Fibroblast of mammary gland (primary cell): ENCODE measurements around the gene TESPA1.
A peak's percentile ranks its signal among the peaks of the same experiment; 100 is the strongest.

Experiments
- DNase-seq: peaks from one replicate; pipeline ENCODE4 v3.0.0-alpha.2; 2010; ENCODE audit warnings: low read depth
- H3K4me3 ChIP-seq: 2 replicates; pipeline ENCODE4 v1.5.1; 2011; ENCODE audit warnings: low read depth, mild to moderate bottlenecking, low read length, moderate library complexity; ENCODE audit not compliant: control insufficient read depth
- TF ChIP-seq, protein P1 (sequence below): conservative IDR thresholded peaks from 2 replicates; pipeline ENCODE4 v1.5.1; 2011; ENCODE audit warnings: low read depth, low read length, inconsistent platforms; ENCODE audit not compliant: control insufficient read depth, insufficient read depth

TESPA1 gene

DNA sequence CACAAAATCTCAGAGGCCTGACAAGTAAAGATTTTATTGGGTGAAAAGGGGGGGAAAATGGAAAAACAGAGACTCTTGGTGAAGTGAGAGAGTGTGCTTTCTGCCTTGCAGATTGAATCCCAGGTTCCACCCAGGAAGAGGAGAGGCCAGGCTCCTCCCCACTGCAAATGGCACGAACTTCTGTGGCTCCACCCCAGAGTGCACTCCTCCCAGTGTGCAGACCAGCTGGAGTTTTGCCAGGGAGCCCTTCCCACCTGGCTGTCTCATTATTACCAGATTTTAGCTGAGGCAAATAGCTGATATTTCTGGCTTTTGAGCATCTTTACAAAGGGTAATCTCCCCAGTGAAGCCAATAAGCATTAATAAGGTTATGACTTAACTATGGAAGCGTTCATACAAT lies 51.9 kb downstream of the TESPA1 start:
- H3K4me3 ChIP-seq = no peak overlapping the region
- peak; percentile 17 for DNase-seq
- TF ChIP-seq, protein P1, sequence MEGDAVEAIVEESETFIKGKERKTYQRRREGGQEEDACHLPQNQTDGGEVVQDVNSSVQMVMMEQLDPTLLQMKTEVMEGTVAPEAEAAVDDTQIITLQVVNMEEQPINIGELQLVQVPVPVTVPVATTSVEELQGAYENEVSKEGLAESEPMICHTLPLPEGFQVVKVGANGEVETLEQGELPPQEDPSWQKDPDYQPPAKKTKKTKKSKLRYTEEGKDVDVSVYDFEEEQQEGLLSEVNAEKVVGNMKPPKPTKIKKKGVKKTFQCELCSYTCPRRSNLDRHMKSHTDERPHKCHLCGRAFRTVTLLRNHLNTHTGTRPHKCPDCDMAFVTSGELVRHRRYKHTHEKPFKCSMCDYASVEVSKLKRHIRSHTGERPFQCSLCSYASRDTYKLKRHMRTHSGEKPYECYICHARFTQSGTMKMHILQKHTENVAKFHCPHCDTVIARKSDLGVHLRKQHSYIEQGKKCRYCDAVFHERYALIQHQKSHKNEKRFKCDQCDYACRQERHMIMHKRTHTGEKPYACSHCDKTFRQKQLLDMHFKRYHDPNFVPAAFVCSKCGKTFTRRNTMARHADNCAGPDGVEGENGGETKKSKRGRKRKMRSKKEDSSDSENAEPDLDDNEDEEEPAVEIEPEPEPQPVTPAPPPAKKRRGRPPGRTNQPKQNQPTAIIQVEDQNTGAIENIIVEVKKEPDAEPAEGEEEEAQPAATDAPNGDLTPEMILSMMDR = no peak

DNA sequence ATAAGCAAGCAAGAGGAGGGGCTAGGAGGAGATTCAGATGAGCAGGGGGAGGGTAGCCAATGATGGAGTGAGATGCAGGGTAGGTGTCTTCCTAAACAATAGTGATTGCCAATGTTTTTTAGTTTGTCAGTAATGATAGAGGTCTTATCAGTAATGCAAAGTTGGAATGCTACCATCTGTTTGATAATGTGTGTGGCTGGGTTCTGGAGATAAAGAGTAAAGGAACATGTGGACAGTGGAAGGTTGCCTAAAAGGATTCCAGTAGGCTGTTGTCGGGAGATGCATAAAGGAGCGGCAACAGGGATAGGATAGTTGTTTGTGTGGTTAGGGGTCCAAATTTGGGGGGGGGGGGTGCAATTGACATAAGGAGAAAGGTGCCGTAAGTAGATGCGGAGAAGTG lies 52.5 kb downstream of the TESPA1 start:
- H3K4me3 ChIP-seq = no peak overlapping the region
- DNase-seq = no peak
- TF ChIP-seq, protein P1 = no peak

DNA sequence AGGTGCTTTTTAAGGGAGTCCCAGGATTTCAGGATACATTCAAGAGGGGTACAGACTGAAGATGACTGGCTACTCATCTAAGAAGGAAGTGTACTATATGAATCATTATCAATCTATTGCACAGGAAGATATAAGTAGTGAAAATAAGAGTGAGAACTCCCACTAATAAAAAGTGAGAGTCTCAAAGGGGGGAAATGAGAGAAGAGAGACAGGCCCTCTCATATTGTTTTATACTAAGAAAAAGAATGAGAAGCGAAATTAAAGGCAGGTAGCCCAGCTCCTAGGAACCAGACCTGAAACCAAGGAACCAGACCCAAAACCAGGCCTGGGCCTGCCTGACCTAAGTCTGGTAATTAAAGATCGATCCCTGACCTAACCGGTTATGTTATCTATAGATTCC lies 54.6 kb downstream of the TESPA1 start:
- TF ChIP-seq, protein P1 = no peak

DNA sequence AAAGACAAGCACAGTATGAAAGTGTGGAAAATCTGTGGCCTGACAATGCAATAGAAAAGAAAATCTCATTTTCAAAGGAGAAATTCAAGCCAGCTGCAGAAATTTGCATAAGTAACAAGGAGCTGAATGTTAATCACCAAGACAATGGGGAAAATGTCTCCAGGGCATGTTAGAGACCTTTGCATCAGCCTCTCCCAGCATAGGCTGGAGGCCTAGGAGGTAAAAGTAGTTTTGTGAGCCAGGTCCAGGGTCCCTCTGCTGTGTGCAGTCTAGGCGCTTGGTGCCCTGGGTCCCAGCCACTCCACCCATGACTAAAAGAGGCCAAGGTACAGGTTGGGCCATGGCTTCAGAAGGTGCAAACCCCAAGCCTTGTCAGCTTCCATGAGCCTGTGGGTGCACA lies 58.3 kb downstream of the TESPA1 start:
- no peak for DNase-seq
- TF ChIP-seq, protein P1 = no peak
- no peak overlapping the region for H3K4me3 ChIP-seq

More for the DNA sequence above, 54.6 kb downstream of the TESPA1 start:
- DNase-seq = no peak
- no peak overlapping the region for H3K4me3 ChIP-seq

DNA sequence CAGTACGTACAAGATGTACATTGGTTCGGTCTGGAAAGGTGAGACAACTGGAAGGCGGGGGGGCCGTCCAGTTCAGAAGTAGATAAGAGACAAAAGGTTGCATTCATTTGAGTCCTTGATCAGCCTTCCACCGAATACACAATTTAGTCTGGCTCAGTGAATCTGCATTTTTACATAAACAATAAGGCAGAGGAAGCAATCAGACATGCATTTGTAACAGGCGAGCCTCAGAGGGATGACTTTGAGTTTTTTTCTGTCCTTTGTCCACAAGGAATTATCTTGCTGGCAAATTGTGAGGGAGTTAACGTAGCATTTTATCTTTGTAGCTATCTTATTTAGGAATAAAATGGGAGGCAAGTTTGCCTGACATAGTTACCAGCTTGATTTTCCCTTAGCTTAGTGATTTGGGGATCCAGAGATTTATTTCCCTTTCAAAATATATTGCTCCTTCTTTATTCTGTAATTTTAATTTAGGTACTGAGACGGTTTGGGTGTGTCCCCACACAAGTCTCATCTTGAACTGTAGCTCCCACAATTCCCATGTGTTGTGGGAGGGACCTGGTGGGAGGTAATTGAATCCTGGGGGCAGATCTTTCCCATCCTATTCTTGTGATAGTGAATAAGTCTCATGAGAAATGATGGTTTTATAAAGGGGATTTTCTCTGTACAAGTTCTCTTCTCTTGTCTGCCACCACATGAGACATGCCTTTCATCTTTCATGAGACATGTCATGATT lies 59.4 kb downstream of the TESPA1 start:
- TF ChIP-seq, protein P1 = no peak

DNA sequence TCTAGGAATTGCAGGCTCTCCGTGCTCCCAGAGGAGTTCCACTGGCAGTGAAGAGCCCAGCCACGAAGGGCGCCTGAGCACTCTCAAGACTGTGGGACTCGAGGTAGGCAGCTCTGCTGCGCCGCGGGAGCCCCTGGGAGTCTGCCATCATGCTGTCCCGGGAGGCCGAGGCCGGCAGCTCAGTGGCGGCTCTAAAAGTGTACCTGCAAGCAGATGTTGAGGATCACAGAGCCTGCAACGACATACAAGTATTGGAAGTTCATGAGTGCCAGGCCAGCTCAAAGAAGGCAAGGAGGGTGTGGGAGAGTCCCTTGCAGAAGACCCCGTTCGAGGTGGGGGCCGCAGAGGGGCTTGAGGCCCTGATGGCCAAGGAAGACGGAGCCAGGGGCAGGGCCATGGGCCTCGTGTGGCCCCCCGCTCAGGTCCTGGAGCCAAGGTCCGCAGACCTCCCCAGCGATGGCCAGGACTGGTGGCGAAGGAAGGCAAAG lies 67.5 kb downstream of the TESPA1 start:
- no peak for DNase-seq
- no peak overlapping the region for H3K4me3 ChIP-seq
- TF ChIP-seq, protein P1 = no peak

More for the DNA sequence above, 59.4 kb downstream of the TESPA1 start:
- no peak for DNase-seq
- H3K4me3 ChIP-seq = no peak overlapping the region
